Psoas muscle (tissue), 8 donors: ENCODE data around the gene SLC16A12. TPM values are rescaled to one million over a fixed set of nuclear protein-coding genes. Genes with fewer than 3 reads are reported as not detected.
"Not testable (repeated sequence)": the region's sequence is repeated elsewhere in the genome, so short reads cannot be mapped to it uniquely, and the experiment has no call there.

Experiments
- ATAC-seq, 4 donors: fragments of 200-7000 bp; cut with Tn5 transposase; one replicate each; pipeline ENCODE4 v1.9.1; 2020; ENCODE audit warnings: moderate library complexity in 3 of 4, mild to moderate bottlenecking in 2 of 4
- DNase-seq, 2 donors: peaks; one replicate each; pipeline ENCODE4 v3.0.0-alpha.2; 2020
- H3K27ac ChIP-seq: fragments of 200-600 bp; one replicate; pipeline ENCODE4 v1.8.0; 2022
- H3K27me3 ChIP-seq, 3 donors: fragments of 200-600 bp in 1 of 3; one replicate each; pipeline versions ENCODE4 v1.6.1 to v1.8.0; 2013 to 2022; ENCODE audit warnings: low read length in 2 of 3, mild to moderate bottlenecking in 2 of 3, moderate library complexity in 1 of 3; ENCODE audit not compliant: insufficient read depth in 3 of 3
- H3K36me3 ChIP-seq, 2 donors: fragments of 200-600 bp in 1 of 2; one replicate each; pipeline versions ENCODE4 v1.6.1 to v1.8.0; 2013 to 2022; ENCODE audit warnings: low read depth in 1 of 2, mild to moderate bottlenecking in 1 of 2, moderate library complexity in 1 of 2; ENCODE audit not compliant: insufficient read depth in 1 of 2
- H3K4me1 ChIP-seq: fragments of 200-600 bp; one replicate; pipeline ENCODE4 v1.8.0; 2022
- H3K4me3 ChIP-seq: fragments of 200-600 bp; one replicate; pipeline ENCODE4 v1.8.0; 2022; ENCODE audit warnings: mild to moderate bottlenecking
- H3K9me3 ChIP-seq: fragments of 200-600 bp; one replicate; pipeline ENCODE4 v1.8.0; 2022
- WGBS, 3 donors: extraction: QIAGEN DNeasy Blood & Tissue Kit; methylation state at CpG; one replicate each; pipeline versions ENCODE4 v1.1.6 to v1.1.7; 2013; 5-methylcytosine and 5-hydroxymethylcytosine counted together
- intact Hi-C, 2 donors: fragments of 100-400 bp; cut with DNase I; formaldehyde crosslinking; loops; one replicate each; pipeline versions ENCODE4 v1.11.0 to v1.14.2; 2022
- polyA plus RNA-seq, 3 donors: library from polyadenylated mRNA; stranded (reverse); fragments of 200-250 nt; gene quantifications; one replicate each; pipeline ENCODE4 v1.2.3, GENCODE V29; 2013
- total RNA-seq, 4 donors: library from RNA; stranded (reverse); fragmentation: NEBNext Ultra II Directional in 2 of 4; extraction: Animal tissue kit (Norgen Biotek cat#: 25700) in 2 of 4; gene quantifications; one replicate each; pipeline versions ENCODE4 v1.2.1 to v1.2.4, GENCODE V29; 2021 to 2023
- TF ChIP-seq, protein P1 (sequence below): fragments of 200-600 bp; IDR thresholded peaks from one replicate; pipeline ENCODE4 v1.8.0; 2022; ENCODE audit warnings: antibody characterized with exemption
- donor health status: healthy with polysubstance abuse.
- donor health status: DM: no; HTN: no; CAD: no; lungs with moderate emphysema.
- donor health status: Bipolar disorder and iron deficiency.
- donor health status: healthy.
- donor health status: DM: yes; HTN: yes; CAD: no.
- donor health status: DM: no; HTN: no; CAD: no.
- donor health status: DM: no; HTN: no; CAD: no.
- donor health status: DM: yes; HTN: yes; CAD: no.

Gene SLC16A12
- total and polyA plus RNA-seq, 7 donors: 0.74 to 1.9 (median 1.2) TPM

DNA sequence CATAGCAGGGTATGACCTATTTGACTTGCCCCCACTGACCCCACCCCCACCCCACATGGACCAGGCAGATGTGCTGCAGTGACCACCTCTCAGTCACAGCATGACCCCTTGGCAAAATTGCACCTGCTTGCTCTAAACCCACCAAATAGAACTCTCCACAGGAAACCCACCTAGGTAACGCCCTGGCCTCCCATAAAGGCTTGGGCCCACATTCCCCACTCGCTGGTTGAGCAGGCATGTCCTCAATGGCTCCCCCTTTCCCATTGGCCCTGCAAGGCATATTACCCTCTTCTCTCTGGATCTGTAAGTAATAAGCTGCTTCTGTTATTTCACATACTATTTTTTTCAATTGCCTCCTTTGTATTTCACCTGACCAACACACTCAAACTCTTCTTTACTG lies 140.3 kb downstream of the SLC16A12 start:
- no peaks in the 10 kb centered on the region for H3K9me3 ChIP-seq
- intact Hi-C loops: no loop called here
- no peaks in the 10 kb centered on the region for H3K27me3 ChIP-seq
- no peaks in the 10 kb centered on the region for H3K36me3 ChIP-seq
- DNase-seq (no peak), ATAC-seq (no peak)
- no peak overlapping the region for H3K27ac ChIP-seq
- no peak overlapping the region for H3K4me3 ChIP-seq
- 91 to 97% (median 93%) methylated on average over 2 of the region's 2 CpGs for WGBS, 3 donors
- H3K4me1 ChIP-seq: peaks cover 42% of the 10 kb centered on the region
- TF ChIP-seq, protein P1, sequence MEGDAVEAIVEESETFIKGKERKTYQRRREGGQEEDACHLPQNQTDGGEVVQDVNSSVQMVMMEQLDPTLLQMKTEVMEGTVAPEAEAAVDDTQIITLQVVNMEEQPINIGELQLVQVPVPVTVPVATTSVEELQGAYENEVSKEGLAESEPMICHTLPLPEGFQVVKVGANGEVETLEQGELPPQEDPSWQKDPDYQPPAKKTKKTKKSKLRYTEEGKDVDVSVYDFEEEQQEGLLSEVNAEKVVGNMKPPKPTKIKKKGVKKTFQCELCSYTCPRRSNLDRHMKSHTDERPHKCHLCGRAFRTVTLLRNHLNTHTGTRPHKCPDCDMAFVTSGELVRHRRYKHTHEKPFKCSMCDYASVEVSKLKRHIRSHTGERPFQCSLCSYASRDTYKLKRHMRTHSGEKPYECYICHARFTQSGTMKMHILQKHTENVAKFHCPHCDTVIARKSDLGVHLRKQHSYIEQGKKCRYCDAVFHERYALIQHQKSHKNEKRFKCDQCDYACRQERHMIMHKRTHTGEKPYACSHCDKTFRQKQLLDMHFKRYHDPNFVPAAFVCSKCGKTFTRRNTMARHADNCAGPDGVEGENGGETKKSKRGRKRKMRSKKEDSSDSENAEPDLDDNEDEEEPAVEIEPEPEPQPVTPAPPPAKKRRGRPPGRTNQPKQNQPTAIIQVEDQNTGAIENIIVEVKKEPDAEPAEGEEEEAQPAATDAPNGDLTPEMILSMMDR: no peak

DNA sequence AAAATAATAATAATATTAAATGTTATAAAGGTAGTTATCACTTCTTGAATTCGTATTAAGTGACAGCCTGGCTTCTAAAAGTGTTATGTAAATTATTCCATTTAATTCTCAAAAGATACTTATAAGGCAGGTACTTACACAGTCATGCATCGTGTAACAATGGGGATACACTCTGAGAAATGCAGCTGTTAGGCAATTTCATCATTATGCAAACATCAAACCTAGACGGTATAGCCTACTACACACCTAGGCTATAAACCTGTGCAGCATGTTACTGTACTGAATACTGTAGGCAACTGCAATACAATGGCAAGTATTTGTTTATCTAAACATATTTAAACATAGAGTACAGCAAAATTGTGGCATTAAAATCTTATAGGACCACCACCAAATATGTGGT lies 141.5 kb downstream of the SLC16A12 start:
- DNase-seq (no peak), ATAC-seq (no peak)
- Histone ChIP-seq H3K36me3 (no peaks in the 10 kb centered on the region), H3K4me1 (peaks cover 42% of the 10 kb centered on the region), H3K9me3 (no peaks in the 10 kb centered on the region), H3K27ac (peak overlapping the region; percentile 78), H3K4me3 (peak overlapping the region; percentile 72), H3K27me3 (no peaks in the 10 kb centered on the region)
- intact Hi-C loops: no loop called here
- 20 to 23% (median 20%) methylated on average over 3 of the region's 3 CpGs for WGBS, 3 donors
- TF ChIP-seq, protein P1: no peak

DNA sequence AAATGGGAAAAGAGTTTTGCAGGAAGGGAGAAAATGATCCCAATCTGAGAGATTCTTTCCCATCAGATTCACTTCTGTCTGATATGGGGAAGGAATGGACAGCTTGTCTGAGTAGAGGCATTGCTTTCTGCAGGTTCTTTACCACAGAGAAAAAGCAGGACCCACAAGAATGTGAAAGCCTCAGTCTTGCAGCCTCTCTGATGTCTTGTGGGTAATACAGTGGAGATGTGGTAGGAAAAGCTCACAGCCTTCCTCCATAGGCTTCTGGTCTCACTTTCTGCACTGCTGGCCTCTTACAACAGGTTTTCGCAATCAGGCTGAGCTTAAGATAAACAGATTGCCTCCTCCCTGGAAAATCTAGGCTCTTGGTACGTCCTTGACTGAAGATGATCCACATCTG lies 142.4 kb downstream of the SLC16A12 start:
- peaks cover 42% of the 10 kb centered on the region for H3K4me1 ChIP-seq
- DNase-seq (no peak), ATAC-seq (peak; percentile 41 to 74 (median 62))
- H3K4me3 ChIP-seq: peak overlapping the region; percentile 72
- no peaks in the 10 kb centered on the region for H3K9me3 ChIP-seq
- intact Hi-C loops: no loop called here
- H3K27ac ChIP-seq: peak overlapping the region; percentile 78
- H3K27me3 ChIP-seq: no peaks in the 10 kb centered on the region
- 0 to 5% (median 4%) methylated on average over 2 of the region's 2 CpGs for WGBS, 3 donors
- TF ChIP-seq, protein P1: no peak
- H3K36me3 ChIP-seq: no peaks in the 10 kb centered on the region

DNA sequence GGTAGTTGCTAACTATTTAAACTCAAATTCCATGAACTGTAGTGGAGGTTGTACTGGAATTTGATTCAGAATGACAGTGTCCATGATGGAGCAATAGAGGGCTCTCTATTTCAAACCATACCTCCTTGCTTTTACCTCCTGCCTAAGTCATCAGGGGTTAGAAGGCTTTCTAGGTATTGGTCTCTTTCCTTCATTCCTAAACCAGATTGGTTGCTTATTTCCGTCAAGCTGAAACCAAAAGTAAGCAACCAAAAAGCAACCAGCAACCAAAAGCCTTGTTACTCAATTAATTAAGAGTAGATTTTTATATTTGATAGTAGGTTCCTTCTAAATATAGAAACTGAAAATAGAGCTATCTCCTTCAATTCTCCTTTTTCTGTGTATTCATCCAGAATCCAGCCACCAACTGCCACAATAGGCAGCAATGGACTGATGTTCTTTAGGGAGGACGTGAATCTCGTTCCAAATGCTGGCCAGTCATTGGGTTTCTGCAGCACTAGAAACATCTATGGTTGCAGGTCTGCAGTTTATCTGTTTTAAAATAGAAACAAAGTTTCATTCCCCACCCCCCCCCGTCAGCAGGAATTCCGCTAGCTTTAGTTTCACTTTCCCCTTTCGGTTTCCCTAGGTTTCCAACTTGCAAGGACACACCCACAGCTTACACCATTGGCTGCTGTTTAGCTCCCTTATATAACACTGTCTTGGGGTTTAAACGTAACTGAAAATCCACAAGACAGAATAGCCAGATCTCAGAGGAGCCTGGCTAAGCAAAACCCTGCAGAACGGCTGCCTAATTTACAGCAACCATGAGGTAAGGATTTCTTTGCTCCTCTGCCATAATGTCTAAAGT lies 143.3 kb downstream of the SLC16A12 start, which contains the start of gene IFIT1:
Gene IFIT1 (plus strand): TSS at position 717 of the 850 bp plus-strand sequence. CDS start 90 bp downstream, at position 807.
- intact Hi-C loops: no loop called here
- 0 to 1% (median 1%) methylated on average over 8 of the region's 8 CpGs for WGBS, 3 donors
- no peak for DNase-seq

DNA sequence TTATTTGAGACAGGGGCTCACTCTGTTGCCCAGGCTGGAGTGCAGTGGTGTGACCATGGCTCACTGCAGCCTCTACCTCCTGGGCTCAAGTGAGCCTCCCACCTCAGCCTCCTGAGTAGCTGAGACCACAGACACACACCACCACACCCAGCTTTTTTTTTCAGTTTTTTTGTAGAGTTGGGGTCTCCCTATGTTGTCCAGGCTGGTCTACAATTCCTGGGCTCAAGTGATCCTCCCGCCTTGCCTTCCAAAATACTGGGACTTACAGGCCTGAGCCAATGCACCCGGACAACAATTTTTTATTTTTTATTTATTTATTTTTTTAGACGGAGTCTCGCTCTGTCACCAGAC lies 144.2 kb downstream of the SLC16A12 start:
- 88 to 95% (median 94%) methylated on average over 4 of the region's 4 CpGs for WGBS, 3 donors
- Histone ChIP-seq H3K4me1 (peaks cover 42% of the 10 kb centered on the region), H3K27ac (peak overlapping the region; percentile 27)
- DNase-seq, intact Hi-C loops, H3K27me3 ChIP-seq, H3K9me3 ChIP-seq, H3K36me3 ChIP-seq, ATAC-seq, H3K4me3 ChIP-seq: not testable (repeated sequence)

More for the DNA sequence above, 143.3 kb downstream of the SLC16A12 start, which contains the start of gene IFIT1:
- Histone ChIP-seq H3K27ac (peak within 1 kb of the TSS; percentile 78), H3K4me1 (peaks cover 42% of the 10 kb centered on the region), H3K27me3 (no peaks in the 10 kb centered on the region), H3K4me3 (peak within 1 kb of the TSS; percentile 72), H3K36me3 (no peaks in the 10 kb centered on the region), H3K9me3 (no peaks in the 10 kb centered on the region)
- ATAC-seq: peak; percentile 90 to 96 (median 94)
- TF ChIP-seq, protein P1: no peak
